Measurements from ENCODE around the gene SAMD4A. TPM values are rescaled to one million over a fixed set of nuclear protein-coding genes. Genes with fewer than 3 reads are reported as not detected.
A peak's percentile ranks its signal among the peaks of the same experiment; 100 is the strongest.

SAMD4A gene
- total RNA-seq, 1 donor from 2014 or later, result 57.0 TPM

DNA sequence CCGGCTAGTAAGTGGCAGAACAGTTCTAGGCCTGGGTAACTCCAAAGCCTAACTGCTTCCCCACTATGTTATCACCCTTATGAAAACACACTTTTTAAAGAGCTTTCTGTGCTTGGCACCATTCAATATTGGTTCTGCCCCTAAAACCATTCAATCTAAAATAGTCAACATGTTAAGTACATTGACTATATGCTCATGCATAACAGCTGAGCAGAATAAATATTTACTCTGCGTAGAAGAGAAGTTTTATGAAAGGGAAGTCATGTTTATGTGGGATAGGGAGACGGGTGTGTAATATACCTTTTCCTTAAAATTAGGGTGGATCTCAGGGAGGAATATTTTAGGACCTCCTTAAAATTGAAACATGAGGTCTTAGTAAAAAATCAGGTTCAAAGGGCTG, 80.5 kb downstream of the SAMD4A start:
- TF ChIP-seq, protein P1, sequence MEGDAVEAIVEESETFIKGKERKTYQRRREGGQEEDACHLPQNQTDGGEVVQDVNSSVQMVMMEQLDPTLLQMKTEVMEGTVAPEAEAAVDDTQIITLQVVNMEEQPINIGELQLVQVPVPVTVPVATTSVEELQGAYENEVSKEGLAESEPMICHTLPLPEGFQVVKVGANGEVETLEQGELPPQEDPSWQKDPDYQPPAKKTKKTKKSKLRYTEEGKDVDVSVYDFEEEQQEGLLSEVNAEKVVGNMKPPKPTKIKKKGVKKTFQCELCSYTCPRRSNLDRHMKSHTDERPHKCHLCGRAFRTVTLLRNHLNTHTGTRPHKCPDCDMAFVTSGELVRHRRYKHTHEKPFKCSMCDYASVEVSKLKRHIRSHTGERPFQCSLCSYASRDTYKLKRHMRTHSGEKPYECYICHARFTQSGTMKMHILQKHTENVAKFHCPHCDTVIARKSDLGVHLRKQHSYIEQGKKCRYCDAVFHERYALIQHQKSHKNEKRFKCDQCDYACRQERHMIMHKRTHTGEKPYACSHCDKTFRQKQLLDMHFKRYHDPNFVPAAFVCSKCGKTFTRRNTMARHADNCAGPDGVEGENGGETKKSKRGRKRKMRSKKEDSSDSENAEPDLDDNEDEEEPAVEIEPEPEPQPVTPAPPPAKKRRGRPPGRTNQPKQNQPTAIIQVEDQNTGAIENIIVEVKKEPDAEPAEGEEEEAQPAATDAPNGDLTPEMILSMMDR (IDR thresholded peaks at IDR 0.05), result no peak
- peaks cover 23% of the 10 kb centered on the region for H3K4me1 Mint-ChIP-seq (ENCODE audit: low read depth)
- H3K4me3 Mint-ChIP-seq (ENCODE audit: unreplicated experiment), result no peak overlapping the region
- H3K27ac Mint-ChIP-seq (ENCODE audit: unreplicated experiment), result no peak overlapping the region
- no peaks in the 10 kb centered on the region for H3K27me3 Mint-ChIP-seq (ENCODE audit: low read depth)
- peaks cover 2% of the 10 kb centered on the region for H3K36me3 Mint-ChIP-seq (ENCODE audit: low read depth)
- no peaks in the 10 kb centered on the region for H3K9me3 Mint-ChIP-seq (ENCODE audit: low read depth)
- DNase-seq (ENCODE audit: low spot score), result no peak

GRCh38 chr14:54649056-54649455, 82.1 kb downstream of the SAMD4A start:
- H3K27me3 Mint-ChIP-seq (ENCODE audit: low read depth), result no peaks in the 10 kb centered on the region
- no peak overlapping the region for H3K4me3 Mint-ChIP-seq (ENCODE audit: unreplicated experiment)
- no peaks in the 10 kb centered on the region for H3K9me3 Mint-ChIP-seq (ENCODE audit: low read depth)
- TF ChIP-seq, protein P1 (IDR thresholded peaks at IDR 0.05), result no peak
- H3K27ac Mint-ChIP-seq (ENCODE audit: unreplicated experiment), result no peak overlapping the region
- peaks cover 23% of the 10 kb centered on the region for H3K4me1 Mint-ChIP-seq (ENCODE audit: low read depth)
- no peak for DNase-seq (ENCODE audit: low spot score)
- H3K36me3 Mint-ChIP-seq (ENCODE audit: low read depth), result no peaks in the 10 kb centered on the region

GRCh38 chr14:54650331-54650958, 83.5 kb downstream of the SAMD4A start:
- peak overlapping the region; percentile 52 for H3K4me3 Mint-ChIP-seq (ENCODE audit: unreplicated experiment)
- H3K9me3 Mint-ChIP-seq (ENCODE audit: low read depth), result no peaks in the 10 kb centered on the region
- H3K4me1 Mint-ChIP-seq (ENCODE audit: low read depth), result peaks cover 28% of the 10 kb centered on the region
- TF ChIP-seq, protein P1 (IDR thresholded peaks at IDR 0.05), result no peak
- no peak for DNase-seq (ENCODE audit: low spot score)
- H3K27me3 Mint-ChIP-seq (ENCODE audit: low read depth), result no peaks in the 10 kb centered on the region
- no peaks in the 10 kb centered on the region for H3K36me3 Mint-ChIP-seq (ENCODE audit: low read depth)
- no peak overlapping the region for H3K27ac Mint-ChIP-seq (ENCODE audit: unreplicated experiment)

- Mint-ChIP-seq H3K4me1 (ENCODE audit: low read depth) (peaks cover 28% of the 10 kb centered on the region), H3K27ac (ENCODE audit: unreplicated experiment) (no peak overlapping the region), H3K4me3 (ENCODE audit: unreplicated experiment) (no peak overlapping the region), H3K9me3 (ENCODE audit: low read depth) (no peaks in the 10 kb centered on the region), H3K27me3 (ENCODE audit: low read depth) (no peaks in the 10 kb centered on the region), H3K36me3 (ENCODE audit: low read depth) (no peaks in the 10 kb centered on the region)
- TF ChIP-seq, protein P1 (IDR thresholded peaks at IDR 0.05), result no peak
- no peak for DNase-seq (ENCODE audit: low spot score)
Measured at GRCh38 chr14:54650959-54651351, 84.0 kb downstream of the SAMD4A start.

- Mint-ChIP-seq H3K4me1 (ENCODE audit: low read depth) (peaks cover 28% of the 10 kb centered on the region), H3K27me3 (ENCODE audit: low read depth) (no peaks in the 10 kb centered on the region), H3K4me3 (ENCODE audit: unreplicated experiment) (peak overlapping the region; percentile 74), H3K27ac (ENCODE audit: unreplicated experiment) (no peak overlapping the region), H3K36me3 (ENCODE audit: low read depth) (no peaks in the 10 kb centered on the region), H3K9me3 (ENCODE audit: low read depth) (no peaks in the 10 kb centered on the region)
- TF ChIP-seq, protein P1 (IDR thresholded peaks at IDR 0.05), result no peak
- DNase-seq (ENCODE audit: low spot score), result no peak
Measured at GRCh38 chr14:54651649-54652048, 84.7 kb downstream of the SAMD4A start.

Data from chondrocyte (in vitro differentiated cells).